GM19193 (cell line): Measurements from ENCODE around the gene OR2D3.

ENCODE experiments used
- POLR2A ChIP-seq: IDR thresholded peaks from 4 replicates; pipeline ENCODE4 v1.6.1; 2011; ENCODE audit not compliant: insufficient read depth, insufficient read length; ENCODE audit errors: extremely low read depth

OR2D3 gene, protein sequence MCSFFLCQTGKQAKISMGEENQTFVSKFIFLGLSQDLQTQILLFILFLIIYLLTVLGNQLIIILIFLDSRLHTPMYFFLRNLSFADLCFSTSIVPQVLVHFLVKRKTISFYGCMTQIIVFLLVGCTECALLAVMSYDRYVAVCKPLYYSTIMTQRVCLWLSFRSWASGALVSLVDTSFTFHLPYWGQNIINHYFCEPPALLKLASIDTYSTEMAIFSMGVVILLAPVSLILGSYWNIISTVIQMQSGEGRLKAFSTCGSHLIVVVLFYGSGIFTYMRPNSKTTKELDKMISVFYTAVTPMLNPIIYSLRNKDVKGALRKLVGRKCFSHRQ

DNA sequence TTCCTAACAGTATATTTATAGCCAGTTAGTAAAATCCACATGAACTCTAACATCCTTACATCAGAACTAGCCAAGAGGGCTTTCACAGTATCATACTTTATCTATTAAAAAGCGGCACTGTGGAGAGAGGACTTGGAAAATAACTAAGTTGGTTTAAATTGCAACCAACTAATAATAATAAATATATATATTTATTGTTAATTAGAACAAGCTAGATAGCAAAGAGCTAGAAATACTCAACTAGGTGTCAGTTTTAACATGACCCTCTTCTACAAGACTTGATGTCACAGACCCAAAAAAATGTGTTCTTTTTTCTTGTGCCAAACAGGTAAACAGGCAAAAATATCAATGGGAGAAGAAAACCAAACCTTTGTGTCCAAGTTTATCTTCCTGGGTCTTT lies at the start of gene OR2D3:
Gene OR2D3, plus strand, starts transcription at position 301 of the 400 bp plus-strand sequence. Its CDS starts 0 bp downstream, at position 301.
- TF ChIP-seq POLR2A: no peak

DNA sequence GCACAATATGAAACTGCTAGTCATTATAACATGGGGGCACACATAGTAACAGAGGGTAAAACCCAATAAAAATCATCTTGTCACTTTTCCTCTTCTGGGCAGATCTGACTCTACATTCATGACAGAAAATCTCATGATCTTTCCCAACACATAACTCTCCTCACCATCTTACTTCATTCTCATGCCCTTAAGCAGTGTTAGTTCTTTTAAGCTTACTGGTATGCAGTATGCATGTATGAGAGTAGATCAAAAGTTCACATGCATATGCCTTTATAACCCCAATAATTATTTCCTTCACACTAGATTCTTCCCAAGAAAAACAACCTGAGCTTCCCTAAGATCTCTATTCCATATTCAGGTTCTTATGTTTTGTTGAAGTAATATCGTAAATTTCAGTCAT lies 49.5 kb upstream of the OR2D3 start:
- TF ChIP-seq POLR2A: no peak

DNA sequence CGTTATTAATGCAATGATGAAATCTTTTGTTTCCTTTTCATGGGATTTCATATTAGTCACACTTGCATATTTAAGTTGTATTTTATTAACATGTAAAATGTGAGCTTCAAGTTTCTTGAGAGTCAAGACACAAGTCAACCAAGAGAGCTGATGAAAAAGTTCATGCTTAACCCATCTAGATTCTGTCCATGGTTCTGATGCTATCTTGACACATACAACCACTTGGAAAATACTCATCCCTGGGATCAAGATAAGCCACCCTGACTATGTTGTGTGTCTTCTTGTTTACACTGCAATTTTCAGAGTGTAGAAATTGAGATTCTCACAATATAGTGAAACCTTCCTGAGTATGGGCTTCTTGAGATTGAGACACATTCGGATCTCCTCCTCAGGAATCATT lies 45.0 kb upstream of the OR2D3 start:
- no peak for TF ChIP-seq POLR2A

DNA sequence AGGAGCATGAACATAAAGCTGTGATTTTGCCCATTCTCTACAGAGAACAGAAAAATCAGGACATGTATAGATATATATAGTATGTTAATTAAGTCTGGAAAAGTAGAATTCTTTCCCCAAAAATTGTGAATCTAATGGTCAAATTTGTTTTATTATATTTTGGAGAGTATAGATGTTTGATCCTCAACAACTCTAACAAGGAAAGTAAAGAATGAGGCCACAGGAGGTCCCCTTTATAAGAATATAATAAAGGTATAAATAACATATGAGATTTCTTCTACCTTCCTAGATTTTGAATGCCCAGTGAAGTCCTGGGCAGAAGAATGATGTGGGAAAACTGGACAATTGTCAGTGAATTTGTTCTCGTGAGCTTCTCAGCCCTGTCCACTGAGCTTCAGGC lies 44.5 kb upstream of the OR2D3 start, which contains the start of gene OR10A4:
Gene OR10A4, plus strand, starts transcription at position 301 of the 400 bp plus-strand sequence. Its CDS starts 23 bp downstream, at position 324.
- TF ChIP-seq POLR2A: no peak

DNA sequence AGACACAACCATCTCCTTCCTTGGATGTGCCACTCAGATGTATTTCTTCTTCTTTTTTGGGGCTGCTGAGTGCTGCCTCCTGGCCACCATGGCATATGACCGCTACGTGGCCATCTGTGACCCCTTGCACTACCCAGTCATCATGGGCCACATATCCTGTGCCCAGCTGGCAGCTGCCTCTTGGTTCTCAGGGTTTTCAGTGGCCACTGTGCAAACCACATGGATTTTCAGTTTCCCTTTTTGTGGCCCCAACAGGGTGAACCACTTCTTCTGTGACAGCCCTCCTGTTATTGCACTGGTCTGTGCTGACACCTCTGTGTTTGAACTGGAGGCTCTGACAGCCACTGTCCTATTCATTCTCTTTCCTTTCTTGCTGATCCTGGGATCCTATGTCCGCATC lies 43.9 kb upstream of the OR2D3 start:
- TF ChIP-seq POLR2A: no peak

DNA sequence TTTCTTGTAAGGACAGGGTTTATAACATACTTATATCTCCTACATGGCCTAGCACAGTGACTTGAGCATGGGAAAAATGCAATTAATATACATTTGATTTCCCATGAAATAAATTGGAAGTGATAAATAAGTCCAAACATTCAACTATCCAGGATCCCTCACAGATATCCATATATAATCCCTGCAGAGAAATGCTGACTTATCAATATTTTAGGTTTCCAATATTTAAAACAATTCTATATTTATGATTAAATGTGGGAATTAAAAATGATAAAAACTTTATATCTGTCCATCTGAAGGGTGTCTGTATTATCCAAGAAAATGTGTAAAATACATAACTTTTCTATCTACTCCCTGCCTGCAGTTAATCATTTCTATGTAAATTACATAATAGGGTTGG lies 38.1 kb upstream of the OR2D3 start:
- no peak for TF ChIP-seq POLR2A

DNA sequence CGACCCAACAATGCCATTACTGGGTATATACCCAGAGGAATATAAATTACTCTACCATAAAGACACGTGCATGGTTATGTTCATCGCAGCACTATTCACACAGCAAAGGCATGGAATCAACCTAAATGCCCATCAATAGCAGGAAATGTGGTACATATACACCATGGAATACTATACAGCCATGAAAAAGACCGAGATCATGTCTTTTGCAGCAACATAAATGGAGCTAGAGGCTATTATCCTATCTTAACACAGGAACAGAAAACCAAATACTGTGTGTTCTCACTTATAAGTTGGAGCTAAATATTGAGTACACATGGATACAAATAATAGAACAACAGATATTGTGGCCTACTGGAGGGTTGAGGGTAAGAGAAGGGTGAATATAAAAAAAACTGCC lies 32.0 kb upstream of the OR2D3 start:
- TF ChIP-seq POLR2A: no peak

DNA sequence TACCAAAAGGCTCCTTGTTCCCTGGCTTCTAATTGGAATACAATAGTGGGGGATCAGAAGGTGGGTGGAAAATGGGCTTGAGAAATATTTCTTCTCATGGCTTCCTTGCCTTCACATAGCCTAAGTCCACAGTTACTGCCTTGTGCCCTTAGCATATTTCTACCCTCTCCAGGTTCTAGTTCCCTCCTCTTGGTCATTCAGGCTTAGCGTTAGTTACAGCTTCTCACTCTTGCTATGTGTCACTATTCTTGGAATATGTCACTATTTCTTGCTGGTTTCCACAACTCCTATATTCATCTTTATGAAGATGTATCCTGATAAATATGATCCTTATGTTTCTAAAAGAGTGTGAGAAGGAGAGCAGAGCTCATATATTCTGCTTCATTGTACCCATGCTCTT lies 31.0 kb upstream of the OR2D3 start:
- no peak for TF ChIP-seq POLR2A

DNA sequence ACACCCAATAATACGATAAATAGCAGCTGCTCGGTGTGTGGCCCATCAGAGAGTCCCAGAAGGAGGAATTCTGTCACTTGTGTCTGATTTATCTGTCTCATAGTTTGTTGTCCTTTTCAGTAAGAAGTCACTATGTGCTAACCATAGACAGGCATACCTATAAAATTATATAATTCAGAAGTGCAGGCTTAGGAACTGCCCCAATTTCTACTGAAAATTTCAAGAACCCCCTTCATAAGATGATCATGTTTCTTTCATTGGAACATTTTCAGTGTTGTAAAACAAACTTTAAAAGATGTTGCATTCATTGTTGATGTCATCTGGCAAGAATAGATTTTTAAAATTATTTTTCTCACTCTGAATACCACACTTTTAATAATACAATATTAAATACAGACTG lies 28.4 kb upstream of the OR2D3 start, which contains the start of gene OR2D2:
Gene OR2D2, minus strand, starts transcription at position 101 of the 400 bp plus-strand sequence. Its CDS starts 0 bp downstream, at position 101.
- TF ChIP-seq POLR2A: no peak

DNA sequence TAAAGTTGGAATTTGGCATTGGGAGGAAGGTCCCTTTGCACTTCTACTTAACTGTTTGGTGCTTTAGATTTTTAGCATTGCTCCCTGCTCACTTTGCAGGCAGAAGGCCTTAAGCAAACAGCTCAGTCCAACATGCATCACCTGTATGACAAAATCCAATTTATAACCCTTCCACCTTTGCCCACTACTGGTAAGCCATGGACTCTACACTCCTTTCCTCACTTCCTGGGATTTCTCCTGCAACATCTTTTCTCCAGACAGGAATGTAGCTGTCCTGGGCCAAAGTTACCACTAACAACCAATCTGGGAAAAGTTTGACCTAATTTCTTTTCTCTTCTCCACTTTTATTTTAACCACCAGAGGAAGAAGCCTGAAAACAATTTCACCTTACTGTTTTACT lies 26.7 kb upstream of the OR2D3 start:
- no peak for TF ChIP-seq POLR2A

DNA sequence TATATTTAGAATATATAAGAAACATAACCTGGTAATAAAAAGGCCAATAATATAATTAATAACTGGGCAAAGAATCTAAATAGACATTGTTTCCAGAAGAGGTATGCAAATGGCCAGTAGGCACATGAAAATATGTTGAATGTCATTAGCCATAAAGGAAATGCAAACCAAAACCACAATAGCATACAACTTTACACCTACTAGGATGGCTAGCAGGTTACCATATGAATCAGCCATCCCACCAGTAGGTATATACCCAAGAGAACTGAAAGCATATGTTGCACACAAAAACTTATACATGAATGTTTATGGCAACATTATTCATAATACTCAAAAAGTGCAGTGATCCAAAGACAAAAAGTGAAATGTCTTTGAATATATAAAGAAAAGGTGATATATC lies 25.8 kb upstream of the OR2D3 start:
- TF ChIP-seq POLR2A: no peak

DNA sequence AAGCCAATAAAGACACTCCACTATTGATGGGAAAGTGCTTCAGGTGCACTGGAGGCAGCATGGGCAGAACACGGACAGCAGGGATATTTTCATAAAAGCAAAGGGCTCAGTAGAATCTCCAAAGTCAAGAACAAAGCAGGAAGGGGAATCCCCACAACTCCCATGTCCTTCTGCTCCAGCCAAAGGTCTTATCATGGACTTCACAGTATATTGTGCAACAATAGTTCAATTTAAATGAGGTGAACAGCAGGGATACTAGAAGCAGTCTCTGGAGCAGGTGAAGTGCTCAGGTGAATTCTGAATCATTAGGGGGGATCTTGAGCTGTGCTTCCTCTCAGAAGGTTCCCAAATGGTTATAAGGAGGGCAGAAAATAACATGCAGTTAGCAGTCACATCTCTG lies 21.9 kb upstream of the OR2D3 start:
- TF ChIP-seq POLR2A: no peak

DNA sequence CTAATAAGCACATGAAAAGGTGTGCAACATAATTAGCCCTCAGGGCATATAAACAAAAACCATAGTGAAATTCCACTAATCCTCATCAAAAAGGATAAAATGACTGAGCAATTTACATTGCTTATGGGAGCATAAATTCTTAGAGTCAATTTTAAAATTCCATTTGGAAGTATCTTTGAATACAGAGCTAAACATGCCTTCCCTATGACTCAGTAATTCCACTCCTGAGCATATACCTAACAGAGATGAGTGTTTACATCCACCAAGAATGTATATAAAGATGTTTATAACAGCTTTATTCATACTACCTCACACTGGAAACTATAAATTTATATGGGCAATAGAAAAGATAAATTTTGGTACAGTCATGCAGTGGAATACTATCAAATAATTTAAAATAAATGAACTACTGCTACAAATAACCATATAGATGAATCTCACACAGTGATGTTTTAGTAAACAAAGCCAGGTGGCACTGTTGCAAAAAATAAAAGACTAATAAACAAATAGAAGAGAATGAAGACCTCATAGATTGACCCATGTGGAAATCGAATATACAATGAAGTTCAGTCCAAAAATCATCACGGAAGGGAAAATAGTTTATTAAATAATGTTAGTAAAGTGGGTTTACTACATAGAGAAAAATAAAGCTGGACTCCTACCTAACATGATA lies 20.3 kb upstream of the OR2D3 start:
- TF ChIP-seq POLR2A: no peak

DNA sequence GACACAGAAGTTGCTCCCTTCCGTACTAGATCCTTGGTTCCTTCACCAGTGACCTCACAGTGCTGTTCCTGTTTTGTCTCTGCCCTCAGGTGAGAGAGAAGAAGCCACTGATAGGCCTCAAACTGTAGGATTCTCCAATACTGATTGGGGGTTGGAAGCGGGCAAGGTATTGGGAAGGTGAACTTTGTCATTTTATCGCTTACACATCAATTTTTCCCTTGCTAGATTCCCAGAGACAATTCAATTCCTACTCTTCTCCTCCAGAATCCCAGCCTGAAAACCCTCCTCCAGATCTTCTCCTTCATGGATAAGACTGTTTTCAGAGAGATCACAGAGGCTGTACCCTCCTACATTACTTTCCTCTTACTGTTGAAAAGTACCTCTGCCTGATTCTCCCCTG lies 9.4 kb upstream of the OR2D3 start:
- TF ChIP-seq POLR2A: no peak

DNA sequence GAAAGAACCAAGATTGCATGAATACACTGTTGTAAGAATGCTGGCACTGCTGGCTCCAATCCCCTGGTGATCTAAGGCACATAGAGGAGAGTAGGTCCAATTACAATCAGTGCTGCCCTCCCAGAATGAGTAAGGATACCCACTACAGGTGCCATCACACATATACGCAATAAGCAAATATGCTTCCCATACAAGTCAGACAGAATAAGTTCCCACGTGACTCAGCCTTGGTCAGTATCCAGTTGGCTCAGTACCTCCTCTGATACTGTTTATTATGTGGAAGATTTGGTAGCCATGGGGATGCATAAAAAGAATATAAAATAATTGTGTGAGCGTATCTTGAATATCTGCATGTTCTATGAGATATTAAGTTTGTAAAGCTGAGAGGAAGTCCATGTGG lies 8.9 kb upstream of the OR2D3 start:
- TF ChIP-seq POLR2A: no peak

DNA sequence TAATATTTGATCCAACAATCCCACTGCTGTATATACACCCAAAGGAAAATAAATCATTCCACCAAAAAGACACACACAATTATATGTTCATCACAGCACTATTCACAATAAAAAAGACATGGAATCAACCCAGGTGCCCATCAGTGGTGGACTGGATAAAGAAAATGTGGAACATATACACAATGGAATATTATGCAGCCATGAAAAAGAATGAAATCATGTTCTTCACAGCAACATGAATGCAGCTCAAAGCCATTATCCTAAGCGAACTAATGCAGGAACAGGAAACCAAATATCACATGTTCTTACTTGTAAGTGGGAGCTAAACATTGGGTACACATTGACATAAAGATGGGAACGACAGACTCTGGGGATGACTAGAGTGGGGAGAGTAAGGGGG lies 1.1 kb upstream of the OR2D3 start:
- no peak for TF ChIP-seq POLR2A
